ENCODE results near the gene EIF2S2.

Gene EIF2S2

GRCh38 chr20:34093895-34094294 lies 18.1 kb downstream of the EIF2S2 start:
- DNase-seq (ENCODE audit: low read depth), result no peak
- no peak for TF ChIP-seq CTCF (IDR thresholded peaks at IDR 0.05; ENCODE audit: insufficient read depth, low read depth, low read length, missing control alignments)
- no peak overlapping the region for H3K4me3 ChIP-seq (ENCODE audit: low read depth, low read length)

GRCh38 chr20:34091637-34092200 lies 20.3 kb downstream of the EIF2S2 start:
- no peak for DNase-seq (ENCODE audit: low read depth)
- H3K4me3 ChIP-seq (ENCODE audit: low read depth, low read length), result no peak overlapping the region
- TF ChIP-seq CTCF (IDR thresholded peaks at IDR 0.05; ENCODE audit: insufficient read depth, low read depth, low read length, missing control alignments), result no peak

- no peak for DNase-seq (ENCODE audit: low read depth)
- no peak for TF ChIP-seq CTCF (IDR thresholded peaks at IDR 0.05; ENCODE audit: insufficient read depth, low read depth, low read length, missing control alignments)
- no peak overlapping the region for H3K4me3 ChIP-seq (ENCODE audit: low read depth, low read length)
These were observed 21.4 kb downstream of the EIF2S2 start for GRCh38 chr20:34090645-34091044.

- no peak overlapping the region for H3K4me3 ChIP-seq (ENCODE audit: low read depth, low read length)
- no peak for TF ChIP-seq CTCF (IDR thresholded peaks at IDR 0.05; ENCODE audit: insufficient read depth, low read depth, low read length, missing control alignments)
- DNase-seq (ENCODE audit: low read depth), result no peak
These were observed 22.2 kb downstream of the EIF2S2 start for GRCh38 chr20:34089655-34090345.

GRCh38 chr20:34089175-34089479 lies 22.9 kb downstream of the EIF2S2 start:
- DNase-seq (ENCODE audit: low read depth), result no peak

GRCh38 chr20:34088305-34089174 lies 23.5 kb downstream of the EIF2S2 start:
- DNase-seq (ENCODE audit: low read depth), result no peak
- no peak for TF ChIP-seq CTCF (IDR thresholded peaks at IDR 0.05; ENCODE audit: insufficient read depth, low read depth, low read length, missing control alignments)
- no peak overlapping the region for H3K4me3 ChIP-seq (ENCODE audit: low read depth, low read length)

More at GRCh38 chr20:34089175-34089479, 22.9 kb downstream of the EIF2S2 start:
- no peak for TF ChIP-seq CTCF (IDR thresholded peaks at IDR 0.05; ENCODE audit: insufficient read depth, low read depth, low read length, missing control alignments)
- H3K4me3 ChIP-seq (ENCODE audit: low read depth, low read length), result no peak overlapping the region

All from GM12865 (cell line).